Measurements from ENCODE around the gene MAMDC2.

MAMDC2 gene

GRCh38 chr9:70100362-70100761 is 56.7 kb downstream of the MAMDC2 start:
- no peak for FAIRE-seq

DNA sequence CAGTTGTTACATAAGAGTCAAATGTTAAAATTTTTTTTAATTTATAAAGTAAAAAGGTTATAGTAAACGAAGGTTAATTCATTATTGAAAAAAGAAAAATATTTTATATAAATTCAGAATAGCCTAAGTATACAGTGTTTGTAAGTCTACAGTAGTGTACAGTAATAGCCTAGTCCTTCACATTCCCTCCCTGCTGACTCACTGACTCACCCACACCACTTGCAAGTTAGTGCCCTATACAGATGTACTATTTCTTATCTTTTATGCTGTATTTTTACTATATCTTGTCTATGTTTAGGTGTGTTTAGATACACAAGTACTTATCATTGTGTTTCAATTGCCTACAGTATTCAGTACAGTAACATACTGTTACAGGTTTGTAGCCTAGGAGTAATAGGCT is 57.6 kb downstream of the MAMDC2 start:
- FAIRE-seq (no peak), DNase-seq (ENCODE audit: insufficient read length, low spot score) (no peak)

More at GRCh38 chr9:70100362-70100761, 56.7 kb downstream of the MAMDC2 start:
- no peak for DNase-seq (ENCODE audit: insufficient read length, low spot score)

- FAIRE-seq: no peak
- DNase-seq (ENCODE audit: insufficient read length, low spot score): no peak
These were observed 61.5 kb downstream of the MAMDC2 start for GRCh38 chr9:70105147-70105546.

DNA sequence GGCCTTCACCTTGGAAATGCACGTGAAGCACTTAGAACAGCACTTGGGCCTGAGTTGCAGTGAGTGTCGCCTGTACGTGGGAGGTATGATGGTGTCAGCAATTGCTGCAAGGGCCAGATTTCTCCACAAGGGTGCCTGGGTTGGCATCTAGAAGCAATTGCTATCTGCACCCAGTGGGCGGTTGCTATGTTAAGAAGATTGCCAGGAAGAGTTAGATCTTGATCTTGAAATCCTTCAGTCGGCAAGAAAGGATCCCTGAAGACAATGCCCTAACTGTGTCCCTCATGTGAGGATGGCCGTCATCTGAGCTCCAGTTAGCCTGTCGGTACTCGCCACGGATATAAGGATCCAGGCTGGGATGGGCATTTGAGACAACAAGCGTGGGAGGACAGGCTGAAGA is 62.9 kb downstream of the MAMDC2 start:
- no peak for DNase-seq (ENCODE audit: insufficient read length, low spot score)
- FAIRE-seq: no peak

DNA sequence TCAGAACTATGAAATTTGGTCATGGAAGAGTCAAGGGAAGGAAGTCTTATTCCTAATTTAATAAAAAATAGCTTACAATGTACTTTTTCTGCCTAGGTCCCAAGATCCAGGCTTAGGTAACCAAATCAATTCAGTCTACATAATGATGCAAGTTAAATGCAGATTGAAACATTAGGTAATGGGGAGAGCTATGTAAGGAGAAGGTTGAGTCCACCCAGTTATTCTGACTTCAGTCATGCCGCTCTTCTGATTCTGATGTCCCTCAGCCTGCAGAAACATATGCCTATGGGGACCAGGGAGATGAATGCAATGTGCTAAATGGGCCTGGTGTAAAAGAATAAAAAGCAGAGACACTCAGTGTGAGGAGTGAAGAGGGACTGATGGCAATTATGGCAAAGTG is 63.9 kb downstream of the MAMDC2 start:
- DNase-seq (ENCODE audit: insufficient read length, low spot score) (no peak), FAIRE-seq (no peak)

GRCh38 chr9:70108181-70108580 is 64.5 kb downstream of the MAMDC2 start:
- FAIRE-seq (no peak), DNase-seq (ENCODE audit: insufficient read length, low spot score) (no peak)

GRCh38 chr9:70110194-70111041 is 66.8 kb downstream of the MAMDC2 start:
- no peak for FAIRE-seq
- no peak for DNase-seq (ENCODE audit: insufficient read length, low spot score)

GRCh38 chr9:70111042-70111602 is 67.5 kb downstream of the MAMDC2 start:
- peak; percentile 40 for DNase-seq (ENCODE audit: insufficient read length, low spot score)
- FAIRE-seq: peak; percentile 47

DNA sequence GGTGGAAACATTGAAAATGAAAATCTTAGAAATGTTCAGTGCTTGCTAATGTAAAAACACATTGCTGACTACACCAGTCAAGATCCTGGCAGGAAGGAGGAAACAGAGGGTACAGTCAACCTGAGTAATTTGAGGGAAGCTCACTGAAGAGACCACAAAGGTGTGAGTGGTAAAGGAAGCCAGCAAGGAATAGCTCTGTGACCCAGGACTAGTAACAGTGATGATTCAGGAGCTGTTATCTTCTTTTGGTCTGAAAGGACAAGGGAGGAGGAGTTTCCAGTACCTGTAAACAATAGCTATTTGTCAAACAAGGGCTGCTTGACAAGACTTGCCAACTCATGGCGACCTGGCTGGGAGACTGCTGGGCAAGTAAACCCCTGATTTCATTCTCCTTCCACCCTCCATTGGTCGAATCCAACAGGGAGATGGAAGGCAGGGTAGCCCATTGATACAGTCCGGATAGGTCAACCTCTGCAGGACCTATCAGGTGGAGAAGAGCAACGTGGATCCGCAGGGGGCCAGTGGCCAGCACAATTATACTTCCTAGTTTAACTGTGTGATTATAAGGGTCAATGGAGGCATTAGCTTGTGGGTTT is 68.1 kb downstream of the MAMDC2 start:
- DNase-seq (ENCODE audit: insufficient read length, low spot score): no peak
- no peak for FAIRE-seq

GRCh38 chr9:70112981-70113380 is 69.3 kb downstream of the MAMDC2 start:
- DNase-seq (ENCODE audit: insufficient read length, low spot score) (no peak), FAIRE-seq (no peak)

- no peak for FAIRE-seq
- peak; percentile 9 for DNase-seq (ENCODE audit: insufficient read length, low spot score)
These were observed 69.9 kb downstream of the MAMDC2 start for GRCh38 chr9:70113403-70114022.

- DNase-seq (ENCODE audit: insufficient read length, low spot score) (no peak), FAIRE-seq (no peak)
These were observed 71.2 kb downstream of the MAMDC2 start for GRCh38 chr9:70114898-70115297.

- FAIRE-seq: no peak
These were observed 74.2 kb downstream of the MAMDC2 start for GRCh38 chr9:70117835-70118319.

DNA sequence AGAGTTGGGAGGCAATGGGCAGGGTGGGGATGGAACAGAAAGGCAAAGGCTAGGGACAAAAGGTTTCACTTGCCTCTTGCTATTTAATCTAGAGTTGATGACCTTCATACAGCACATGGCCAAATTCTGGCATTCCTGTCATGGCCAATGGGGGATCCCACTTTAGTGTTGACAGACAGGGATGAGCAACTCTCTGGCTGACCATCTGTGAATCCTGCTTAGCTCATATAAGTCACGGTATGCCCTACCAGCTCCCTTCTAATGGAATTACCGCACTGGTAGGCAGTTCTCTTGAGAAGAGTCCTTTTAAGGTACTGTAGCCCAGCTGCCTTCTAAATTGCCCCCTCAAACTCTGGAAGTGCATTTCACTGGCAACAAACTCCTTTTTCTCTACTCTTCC is 76.1 kb downstream of the MAMDC2 start:
- FAIRE-seq: no peak
- no peak for DNase-seq (ENCODE audit: insufficient read length, low spot score)

More at GRCh38 chr9:70117835-70118319, 74.2 kb downstream of the MAMDC2 start:
- no peak for DNase-seq (ENCODE audit: insufficient read length, low spot score)

DNA sequence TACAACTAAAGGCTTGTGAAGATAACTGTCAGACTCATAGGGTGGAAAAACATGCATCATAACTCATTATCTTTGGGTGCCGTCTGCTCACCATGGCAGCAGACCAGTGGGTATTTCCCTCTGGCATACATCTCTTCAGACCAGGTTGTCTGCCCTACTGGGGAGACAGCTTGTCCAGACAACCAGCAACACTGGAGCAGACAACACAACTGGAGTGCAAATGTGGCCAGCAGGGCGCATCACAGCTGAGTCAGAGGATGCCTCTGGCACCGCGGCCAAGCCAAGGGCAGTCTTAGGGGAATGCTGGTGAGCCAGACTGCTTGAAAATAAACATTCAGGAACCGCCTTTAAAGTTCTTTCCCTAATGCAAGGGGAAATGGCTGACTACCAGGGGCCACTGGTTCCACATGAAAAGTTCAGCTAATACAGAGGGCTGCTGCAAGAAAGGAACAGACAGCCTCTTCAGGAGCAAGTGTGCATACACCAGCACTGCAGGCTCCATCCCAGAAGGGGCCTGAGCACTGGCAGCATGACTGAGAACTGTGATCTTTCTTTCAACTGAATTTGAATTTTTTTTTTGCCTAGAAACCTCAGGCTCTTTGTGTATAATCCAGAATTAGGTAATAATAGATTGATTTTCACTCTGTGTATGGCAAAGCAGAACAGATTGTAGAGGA is 77.3 kb downstream of the MAMDC2 start:
- DNase-seq (ENCODE audit: insufficient read length, low spot score) (no peak), FAIRE-seq (no peak)

GRCh38 chr9:70121818-70122436 is 78.3 kb downstream of the MAMDC2 start:
- DNase-seq (ENCODE audit: insufficient read length, low spot score) (no peak), FAIRE-seq (no peak)

DNA sequence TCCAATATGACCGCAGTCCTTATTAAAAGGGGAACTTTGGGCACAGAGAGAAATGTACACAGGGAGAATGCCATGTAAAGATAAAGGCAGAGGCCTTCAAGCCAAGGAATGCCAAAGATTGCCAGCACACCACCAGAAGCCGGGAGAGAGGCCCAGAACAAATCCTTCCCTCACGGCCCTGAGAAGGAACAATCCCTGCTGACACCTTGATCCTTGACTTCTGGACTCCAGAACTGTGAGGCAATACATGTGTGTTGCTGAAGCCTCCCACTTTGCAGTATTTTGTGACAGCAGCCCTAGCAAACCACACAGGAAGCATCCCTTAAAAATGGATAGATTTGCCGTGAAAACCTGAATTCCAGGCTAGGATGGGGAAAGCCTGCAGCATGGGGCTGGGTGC is 80.0 kb downstream of the MAMDC2 start:
- DNase-seq (ENCODE audit: insufficient read length, low spot score): no peak
- no peak for FAIRE-seq

DNA sequence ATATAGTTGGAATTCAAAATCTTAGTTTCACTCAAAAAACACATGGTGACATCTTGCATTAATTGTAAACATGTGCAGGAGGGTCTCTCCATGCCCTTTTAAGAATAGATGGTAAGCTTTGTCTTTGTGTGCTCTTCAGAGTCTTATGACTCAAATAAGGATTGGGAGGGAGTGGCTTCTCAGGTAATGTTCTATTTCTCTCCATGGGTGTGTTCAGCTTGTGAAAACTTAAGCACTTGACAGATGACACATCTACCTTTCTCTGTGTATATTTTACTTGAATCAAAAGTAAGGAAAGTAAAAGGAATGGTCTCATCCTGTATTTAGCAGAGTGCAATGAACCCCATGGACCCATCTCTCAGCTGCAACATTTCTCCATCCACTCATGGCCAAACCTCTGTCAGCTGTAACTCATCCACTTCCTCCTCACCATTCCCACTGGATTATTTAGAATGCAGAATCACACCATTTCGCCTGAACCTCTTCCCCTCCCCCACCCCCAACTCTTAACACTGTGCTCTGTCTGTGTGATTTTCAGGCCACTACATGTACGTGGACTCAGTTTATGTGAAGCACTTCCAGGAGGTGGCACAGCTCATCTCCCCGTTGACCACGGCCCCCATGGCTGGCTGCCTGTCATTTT is 82.1 kb downstream of the MAMDC2 start:
- FAIRE-seq (no peak), DNase-seq (ENCODE audit: insufficient read length, low spot score) (no peak)

DNA sequence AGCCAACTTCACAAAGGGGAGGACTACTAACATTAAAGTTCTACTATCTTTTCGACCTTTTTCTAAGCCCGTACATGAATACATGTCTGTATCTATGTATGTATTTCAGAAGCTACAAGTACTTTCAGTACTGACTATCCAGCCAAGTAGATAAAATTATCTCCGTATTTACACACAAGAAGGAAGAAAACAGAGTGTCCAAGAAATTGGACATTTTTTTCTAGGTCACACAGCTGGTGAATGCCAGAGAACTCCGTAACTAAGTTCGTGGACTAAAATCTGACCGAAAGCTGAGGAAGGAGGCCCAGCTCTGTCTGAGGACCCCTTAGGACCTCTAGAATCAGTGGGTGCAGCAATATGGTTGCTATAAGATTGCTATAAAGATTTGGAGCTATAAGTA is 83.4 kb downstream of the MAMDC2 start:
- FAIRE-seq: no peak

More for the DNA sequence above, 83.4 kb downstream of the MAMDC2 start:
- DNase-seq (ENCODE audit: insufficient read length, low spot score): no peak

Measured in GM19239 (cell line).